Measurements from ENCODE around the gene PLEKHA5. TPM values are rescaled to one million over a fixed set of nuclear protein-coding genes. Genes with fewer than 3 reads are reported as not detected.

PLEKHA5 gene
- total RNA-seq, 1 experiment from 2014 or later = 6.3 TPM

GRCh38 chr12:19423166-19423930 is 293.8 kb downstream of the PLEKHA5 start:
- BruUV-seq (replicated peaks) = no TSS peak
- intact Hi-C loops (cut with micrococcal nuclease; ENCODE audit: unreplicated experiment) = no loop called here
- Histone ChIP-seq H3K9me3 (ENCODE audit: control insufficient read depth, insufficient read depth, low read depth, low read length) (no peaks in the 10 kb centered on the region), H3K27me3 (ENCODE audit: control insufficient read depth, insufficient read depth, low read length) (no peaks in the 10 kb centered on the region), H3K4me3 (ENCODE audit: low read depth in 2 of 2, low read length in 2 of 2) (no peak overlapping the region), H3K4me1 (ENCODE audit: control insufficient read depth, insufficient read depth, low read length) (no peaks in the 10 kb centered on the region), H3K36me3 (ENCODE audit: control insufficient read depth, insufficient read depth, low read length) (no peaks in the 10 kb centered on the region), H3K27ac (ENCODE audit: low read length) (no peak overlapping the region)
- ChIA-PET POLR2A (no interaction called here), CTCF (no interaction called here)
- ATAC-seq (no peak), DNase-seq (ENCODE audit: low read depth, low spot score) (no peak)
- TF ChIP-seq POLR2AphosphoS5 (IDR thresholded peaks at IDR 0.05; ENCODE audit: low read depth, low read length) = no peak
- TF ChIP-seq, protein P1, sequence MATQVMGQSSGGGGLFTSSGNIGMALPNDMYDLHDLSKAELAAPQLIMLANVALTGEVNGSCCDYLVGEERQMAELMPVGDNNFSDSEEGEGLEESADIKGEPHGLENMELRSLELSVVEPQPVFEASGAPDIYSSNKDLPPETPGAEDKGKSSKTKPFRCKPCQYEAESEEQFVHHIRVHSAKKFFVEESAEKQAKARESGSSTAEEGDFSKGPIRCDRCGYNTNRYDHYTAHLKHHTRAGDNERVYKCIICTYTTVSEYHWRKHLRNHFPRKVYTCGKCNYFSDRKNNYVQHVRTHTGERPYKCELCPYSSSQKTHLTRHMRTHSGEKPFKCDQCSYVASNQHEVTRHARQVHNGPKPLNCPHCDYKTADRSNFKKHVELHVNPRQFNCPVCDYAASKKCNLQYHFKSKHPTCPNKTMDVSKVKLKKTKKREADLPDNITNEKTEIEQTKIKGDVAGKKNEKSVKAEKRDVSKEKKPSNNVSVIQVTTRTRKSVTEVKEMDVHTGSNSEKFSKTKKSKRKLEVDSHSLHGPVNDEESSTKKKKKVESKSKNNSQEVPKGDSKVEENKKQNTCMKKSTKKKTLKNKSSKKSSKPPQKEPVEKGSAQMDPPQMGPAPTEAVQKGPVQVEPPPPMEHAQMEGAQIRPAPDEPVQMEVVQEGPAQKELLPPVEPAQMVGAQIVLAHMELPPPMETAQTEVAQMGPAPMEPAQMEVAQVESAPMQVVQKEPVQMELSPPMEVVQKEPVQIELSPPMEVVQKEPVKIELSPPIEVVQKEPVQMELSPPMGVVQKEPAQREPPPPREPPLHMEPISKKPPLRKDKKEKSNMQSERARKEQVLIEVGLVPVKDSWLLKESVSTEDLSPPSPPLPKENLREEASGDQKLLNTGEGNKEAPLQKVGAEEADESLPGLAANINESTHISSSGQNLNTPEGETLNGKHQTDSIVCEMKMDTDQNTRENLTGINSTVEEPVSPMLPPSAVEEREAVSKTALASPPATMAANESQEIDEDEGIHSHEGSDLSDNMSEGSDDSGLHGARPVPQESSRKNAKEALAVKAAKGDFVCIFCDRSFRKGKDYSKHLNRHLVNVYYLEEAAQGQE (IDR thresholded peaks at IDR 0.05; ENCODE audit: insufficient read depth in 1 of 2, low read depth in 2 of 2, low read length in 1 of 2) = no peak
- TF ChIP-seq SIN3A (IDR thresholded peaks at IDR 0.05; ENCODE audit: borderline replicate concordance, insufficient read depth, low read depth, low read length) = no peak
- TF ChIP-seq CTCF (IDR thresholded peaks at IDR 0.05) = no peak
- TF ChIP-seq TCF7L2 (IDR thresholded peaks at IDR 0.05; ENCODE audit: low read depth, low read length) = no peak
- in situ Hi-C loops (cut with HindIII; ENCODE audit: low pct_unique_long_range_greater_than_20kb, low sequenced_read_pairs) = no loop called here
